Measurements from ENCODE around the gene MASP1.

MASP1 gene

DNA sequence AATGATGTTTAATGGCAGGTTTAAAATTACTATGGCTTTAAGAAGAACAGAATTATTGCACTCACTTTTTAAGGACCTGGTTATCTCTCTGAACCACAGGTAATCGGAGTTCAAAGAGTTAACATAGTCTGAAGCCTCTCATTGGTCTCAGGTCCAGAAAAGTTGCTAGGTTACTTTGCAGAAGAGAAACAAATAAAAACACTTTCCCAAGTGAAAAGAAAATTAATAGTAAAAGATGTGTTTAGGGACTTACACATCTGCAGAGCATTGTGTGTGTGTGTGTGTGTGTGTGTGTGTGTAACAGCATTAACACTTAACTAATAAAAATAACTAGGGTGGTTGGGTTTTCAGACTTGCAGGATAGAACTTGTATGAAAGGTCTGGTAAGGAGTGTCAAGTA lies 1.0 kb downstream of the MASP1 start:
- no peak for DNase-seq (ENCODE audit: extremely low read depth, low read depth)
- peak overlapping the region; percentile 64 for H3K4me3 ChIP-seq (replicated peaks; ENCODE audit: low read depth, low read length)
- no peak for TF ChIP-seq CTCF (IDR thresholded peaks at IDR 0.05; ENCODE audit: low read depth, low read length, missing control alignments)

DNA sequence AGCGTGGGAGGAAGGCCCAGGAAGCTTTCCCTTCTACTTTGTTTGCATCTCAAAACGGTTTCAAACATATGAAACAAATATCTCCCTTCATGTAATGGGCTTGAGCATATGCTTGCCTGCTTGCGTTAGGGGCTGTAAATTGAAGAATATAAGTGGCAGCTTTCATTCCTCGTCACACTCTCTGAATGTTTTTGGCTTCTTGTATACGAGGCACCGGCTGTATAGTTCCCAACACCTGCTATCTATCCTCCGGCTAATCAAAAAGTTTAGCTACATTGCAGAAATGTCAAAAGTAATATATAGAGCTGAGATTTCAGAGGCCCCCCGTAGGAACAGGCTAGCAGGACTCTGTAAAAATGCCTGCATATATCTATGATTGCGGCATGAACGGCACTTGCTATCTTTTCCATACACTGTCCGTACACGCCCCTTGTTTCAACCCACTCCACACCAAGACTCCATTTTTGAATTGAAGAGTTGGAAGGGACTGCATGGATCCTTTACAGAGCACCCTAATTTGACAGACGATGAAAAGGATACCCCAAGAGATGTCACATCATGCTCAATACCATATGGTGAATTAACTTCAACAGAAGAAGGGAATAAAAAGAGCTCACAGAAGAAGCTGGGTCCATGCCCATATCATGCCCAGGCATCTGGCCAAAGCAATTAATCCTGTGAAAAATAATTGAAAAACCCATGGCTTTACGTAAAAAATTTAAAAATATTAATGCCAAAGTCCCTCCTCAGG lies 2.5 kb downstream of the MASP1 start:
- no peak for TF ChIP-seq CTCF (IDR thresholded peaks at IDR 0.05; ENCODE audit: low read depth, low read length, missing control alignments)
- peak overlapping the region; percentile 64; the same call in 1 of the 2 replicates for H3K4me3 ChIP-seq (replicated peaks; ENCODE audit: low read depth, low read length)
- no peak for DNase-seq (ENCODE audit: extremely low read depth, low read depth)

DNA sequence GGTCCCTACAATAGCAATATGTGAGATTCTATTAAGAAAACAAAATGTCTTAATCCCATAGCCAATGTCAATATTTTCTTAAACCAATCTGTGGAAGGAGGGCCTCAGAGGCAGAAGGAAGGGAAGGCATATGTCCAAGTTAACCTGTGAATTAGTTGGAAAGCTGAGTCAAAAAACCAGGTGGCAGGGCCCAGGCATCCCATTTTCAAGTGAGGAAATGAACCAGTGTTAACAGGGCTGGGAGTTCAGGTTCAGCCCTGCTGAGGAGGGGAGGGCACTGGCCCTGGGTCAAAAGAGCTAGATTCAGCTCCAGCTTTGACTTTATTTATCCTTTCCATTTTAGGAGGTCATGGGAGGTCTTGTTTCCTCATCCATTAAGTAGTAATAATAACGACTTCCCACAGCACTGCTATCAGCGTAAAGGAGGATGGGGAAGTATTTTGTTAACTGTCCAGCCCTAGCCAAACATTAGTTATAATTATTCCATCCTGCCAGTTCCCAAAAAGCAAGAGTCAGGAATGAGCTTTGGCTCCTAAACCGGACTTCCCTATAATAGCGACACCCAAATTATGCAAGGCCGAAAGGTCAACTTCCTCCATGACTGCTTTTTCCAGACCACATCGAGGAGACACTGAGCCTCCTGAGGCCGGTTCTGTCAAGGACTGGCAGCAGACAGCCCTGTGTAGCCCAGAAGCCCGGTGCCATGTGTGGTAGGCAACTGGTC lies 3.2 kb downstream of the MASP1 start:
- no peak for DNase-seq (ENCODE audit: extremely low read depth, low read depth)
- no peak overlapping the region for H3K4me3 ChIP-seq (replicated peaks; ENCODE audit: low read depth, low read length)
- TF ChIP-seq CTCF (IDR thresholded peaks at IDR 0.05; ENCODE audit: low read depth, low read length, missing control alignments) = no peak

- TF ChIP-seq CTCF (IDR thresholded peaks at IDR 0.05; ENCODE audit: low read depth, low read length, missing control alignments) = no peak
- DNase-seq (ENCODE audit: extremely low read depth, low read depth) = no peak
- no peak overlapping the region for H3K4me3 ChIP-seq (replicated peaks; ENCODE audit: low read depth, low read length)
Measured at GRCh38 chr3:187287256-187287655, 4.3 kb downstream of the MASP1 start.

GRCh38 chr3:187286467-187287059 lies 5.0 kb downstream of the MASP1 start:
- no peak for TF ChIP-seq CTCF (IDR thresholded peaks at IDR 0.05; ENCODE audit: low read depth, low read length, missing control alignments)
- no peak for DNase-seq (ENCODE audit: extremely low read depth, low read depth)
- H3K4me3 ChIP-seq (replicated peaks; ENCODE audit: low read depth, low read length) = no peak overlapping the region

DNA sequence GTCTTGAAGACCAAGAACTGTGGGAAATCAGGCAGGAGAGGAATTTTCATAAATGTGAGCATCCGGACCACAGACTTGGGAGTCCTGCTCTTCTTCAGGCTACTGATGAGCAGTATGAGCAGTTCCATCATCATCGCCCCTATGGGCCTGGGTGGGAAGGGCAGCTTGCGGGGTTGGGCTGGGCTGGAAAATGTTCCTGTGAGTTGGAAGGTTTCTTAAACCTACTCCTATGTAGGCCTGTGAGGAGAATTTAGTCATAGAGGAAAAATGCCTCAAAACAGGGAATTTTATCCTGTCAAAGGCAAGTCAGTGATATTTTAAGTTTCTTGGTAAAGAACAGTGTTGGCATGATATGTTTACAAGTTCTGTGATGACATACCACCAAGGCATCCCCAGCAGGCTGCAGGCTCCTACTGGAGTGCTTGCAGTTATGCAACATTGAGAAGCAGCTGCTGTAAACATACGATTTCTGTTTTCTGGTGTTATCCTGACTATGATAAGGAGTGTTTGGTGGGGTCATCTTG lies 10.3 kb downstream of the MASP1 start:
- no peak overlapping the region for H3K4me3 ChIP-seq (replicated peaks; ENCODE audit: low read depth, low read length)
- peak; percentile 77 for DNase-seq (ENCODE audit: extremely low read depth, low read depth)
- TF ChIP-seq CTCF (IDR thresholded peaks at IDR 0.05; ENCODE audit: low read depth, low read length, missing control alignments) = peak; percentile 40

All from HFF-Myc (cell line).